Activated CD8-positive, alpha-beta T cell treated with anti-CD3 and anti-CD28 coated beads for 36 hours (primary cell): ENCODE measurements around the gene EPB41L4A. TPM values are rescaled to one million over a fixed set of nuclear protein-coding genes. Genes with fewer than 3 reads are reported as not detected.

Source experiments
- ATAC-seq: fragments of 200-7000 bp; cut with Tn5 transposase; one replicate; pipeline ENCODE4 v1.10.0; 2021; ENCODE audit warnings: mild to moderate bottlenecking, moderate library complexity
- CTCF ChIA-PET: fragments of 350-600 bp; sonication (Branson Sonifier 250); formaldehyde crosslinking; loops from one replicate; lab custom pipeline; 2021; ENCODE audit warnings: antibody characterized with exemption; lab: Charles Lee
- POLR2A ChIA-PET: fragments of 350-600 bp; sonication (Branson Sonifier 250); formaldehyde crosslinking; loops from one replicate; lab custom pipeline; 2021; ENCODE audit warnings: antibody characterized with exemption; lab: Charles Lee
- DNase-seq: peaks from one replicate; pipeline ENCODE4 v3.0.0-alpha.2; 2020
- H3K27ac Mint-ChIP-seq: one replicate; pipeline ENCODE4 v1.8.0; 2021; ENCODE audit warnings: mild to moderate bottlenecking, mixed read lengths
- H3K27me3 Mint-ChIP-seq: one replicate; pipeline ENCODE4 v1.8.0; 2021; ENCODE audit warnings: mixed read lengths
- H3K36me3 Mint-ChIP-seq: one replicate; pipeline ENCODE4 v1.8.0; 2021; ENCODE audit warnings: low read depth, mixed read lengths
- H3K4me1 Mint-ChIP-seq: one replicate; pipeline ENCODE4 v1.8.0; 2021; ENCODE audit warnings: low read depth, mixed read lengths
- H3K4me3 Mint-ChIP-seq: one replicate; pipeline ENCODE4 v1.8.0; 2021; ENCODE audit warnings: mild to moderate bottlenecking, moderate library complexity, mixed read lengths
- H3K9me3 Mint-ChIP-seq: one replicate; pipeline ENCODE4 v1.8.0; 2021; ENCODE audit warnings: mixed read lengths
- intact Hi-C: fragments of 100-400 bp; cut with micrococcal nuclease; formaldehyde crosslinking; loops from one replicate; pipeline ENCODE4 v1.10.0; 2022
- total RNA-seq, 2 experiments: library from RNA; stranded (reverse); gene quantifications; one replicate each; pipeline ENCODE4 v1.2.3, GENCODE V29; 2021
- TF ChIP-seq, protein P1 (sequence below): fragments of 200-600 bp; IDR thresholded peaks from one replicate; pipeline ENCODE4 v1.8.0; 2022; ENCODE audit warnings: antibody characterized with exemption, mild to moderate bottlenecking

EPB41L4A gene
- total RNA-seq, 2 experiments from 2014 or later: 0.25 TPM; not detected in 1

DNA sequence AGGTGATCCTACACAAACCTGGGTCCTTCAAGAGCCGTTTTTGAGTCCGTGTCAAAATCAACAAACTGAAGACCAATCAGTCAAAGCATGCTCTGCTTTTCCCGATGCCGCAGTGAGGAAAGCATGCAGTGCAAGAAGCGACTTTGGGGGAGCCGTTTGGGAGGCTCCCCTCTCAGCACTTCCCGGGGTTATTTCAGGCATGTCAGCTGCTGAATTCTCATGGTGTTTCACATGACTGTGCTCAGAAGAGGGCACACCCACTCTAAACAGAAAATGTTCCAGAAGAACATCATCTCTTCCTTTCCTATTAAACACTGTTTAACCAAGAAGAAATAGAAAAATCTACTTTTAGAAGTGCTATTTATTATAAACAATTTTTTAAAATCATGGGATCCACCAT lies 125.5 kb downstream of the EPB41L4A start:
- Mint-ChIP-seq H3K27ac (no peak overlapping the region), H3K4me1 (no peaks in the 10 kb centered on the region), H3K9me3 (peaks cover 9% of the 10 kb centered on the region), H3K27me3 (peaks cover 5% of the 10 kb centered on the region), H3K36me3 (no peaks in the 10 kb centered on the region), H3K4me3 (no peak overlapping the region)
- ChIA-PET CTCF (no interaction called here), POLR2A (no interaction called here)
- ATAC-seq: no peak
- intact Hi-C loops: no loop called here
- TF ChIP-seq, protein P1, sequence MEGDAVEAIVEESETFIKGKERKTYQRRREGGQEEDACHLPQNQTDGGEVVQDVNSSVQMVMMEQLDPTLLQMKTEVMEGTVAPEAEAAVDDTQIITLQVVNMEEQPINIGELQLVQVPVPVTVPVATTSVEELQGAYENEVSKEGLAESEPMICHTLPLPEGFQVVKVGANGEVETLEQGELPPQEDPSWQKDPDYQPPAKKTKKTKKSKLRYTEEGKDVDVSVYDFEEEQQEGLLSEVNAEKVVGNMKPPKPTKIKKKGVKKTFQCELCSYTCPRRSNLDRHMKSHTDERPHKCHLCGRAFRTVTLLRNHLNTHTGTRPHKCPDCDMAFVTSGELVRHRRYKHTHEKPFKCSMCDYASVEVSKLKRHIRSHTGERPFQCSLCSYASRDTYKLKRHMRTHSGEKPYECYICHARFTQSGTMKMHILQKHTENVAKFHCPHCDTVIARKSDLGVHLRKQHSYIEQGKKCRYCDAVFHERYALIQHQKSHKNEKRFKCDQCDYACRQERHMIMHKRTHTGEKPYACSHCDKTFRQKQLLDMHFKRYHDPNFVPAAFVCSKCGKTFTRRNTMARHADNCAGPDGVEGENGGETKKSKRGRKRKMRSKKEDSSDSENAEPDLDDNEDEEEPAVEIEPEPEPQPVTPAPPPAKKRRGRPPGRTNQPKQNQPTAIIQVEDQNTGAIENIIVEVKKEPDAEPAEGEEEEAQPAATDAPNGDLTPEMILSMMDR: no peak
- DNase-seq: no peak

DNA sequence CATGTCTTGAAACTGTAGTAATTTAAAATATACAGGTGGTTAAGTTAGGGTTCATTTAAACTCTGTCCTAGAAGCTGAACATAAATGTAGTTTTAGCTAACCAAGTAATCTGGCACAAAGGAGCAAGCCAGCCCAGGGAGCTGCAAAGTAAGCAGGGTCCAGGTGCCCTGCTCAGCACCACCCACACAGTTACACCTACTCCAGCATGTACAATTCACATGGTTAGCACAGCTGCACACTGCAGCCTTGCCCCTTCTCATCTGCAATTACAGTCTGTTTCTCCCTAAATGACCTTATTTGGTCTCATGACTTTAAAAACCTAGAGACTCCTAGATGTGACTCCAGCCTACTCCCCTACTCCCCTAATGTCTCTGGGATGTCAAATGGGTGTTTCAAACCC lies 128.4 kb downstream of the EPB41L4A start:
- H3K9me3 Mint-ChIP-seq: no peaks in the 10 kb centered on the region
- no peaks in the 10 kb centered on the region for H3K4me1 Mint-ChIP-seq
- H3K4me3 Mint-ChIP-seq: no peak overlapping the region
- ATAC-seq (no peak), DNase-seq (no peak)
- intact Hi-C loops: no loop called here
- TF ChIP-seq, protein P1: no peak
- H3K36me3 Mint-ChIP-seq: no peaks in the 10 kb centered on the region
- CTCF ChIA-PET: no interaction called here
- peaks cover 5% of the 10 kb centered on the region for H3K27me3 Mint-ChIP-seq
- POLR2A ChIA-PET: no interaction called here
- H3K27ac Mint-ChIP-seq: no peak overlapping the region

DNA sequence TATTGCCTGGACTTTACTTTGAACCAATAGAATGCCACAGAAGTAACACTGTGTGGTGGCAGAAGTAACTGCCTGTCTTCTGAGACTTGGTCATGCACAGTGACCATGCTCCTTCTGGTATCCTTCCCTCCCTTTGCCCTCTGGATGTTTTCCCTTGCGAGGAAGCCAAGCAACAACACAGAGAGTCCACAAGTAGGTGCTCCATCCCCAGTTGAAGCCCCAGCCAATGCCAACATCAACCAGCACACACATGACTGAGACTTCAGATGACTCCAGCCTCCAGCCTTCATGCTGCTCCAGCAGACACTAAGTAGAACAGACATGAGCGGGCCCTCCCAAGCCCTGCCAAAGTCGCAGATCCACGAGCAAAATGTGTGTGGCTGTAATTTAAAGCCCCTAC lies 129.6 kb downstream of the EPB41L4A start:
- H3K36me3 Mint-ChIP-seq: no peaks in the 10 kb centered on the region
- H3K27me3 Mint-ChIP-seq: peaks cover 5% of the 10 kb centered on the region
- H3K27ac Mint-ChIP-seq: no peak overlapping the region
- H3K4me1 Mint-ChIP-seq: no peaks in the 10 kb centered on the region
- ATAC-seq (no peak), DNase-seq (no peak)
- POLR2A ChIA-PET: no interaction called here
- TF ChIP-seq, protein P1: no peak
- intact Hi-C loops: no loop called here
- CTCF ChIA-PET: no interaction called here
- H3K9me3 Mint-ChIP-seq: no peaks in the 10 kb centered on the region
- H3K4me3 Mint-ChIP-seq: no peak overlapping the region

DNA sequence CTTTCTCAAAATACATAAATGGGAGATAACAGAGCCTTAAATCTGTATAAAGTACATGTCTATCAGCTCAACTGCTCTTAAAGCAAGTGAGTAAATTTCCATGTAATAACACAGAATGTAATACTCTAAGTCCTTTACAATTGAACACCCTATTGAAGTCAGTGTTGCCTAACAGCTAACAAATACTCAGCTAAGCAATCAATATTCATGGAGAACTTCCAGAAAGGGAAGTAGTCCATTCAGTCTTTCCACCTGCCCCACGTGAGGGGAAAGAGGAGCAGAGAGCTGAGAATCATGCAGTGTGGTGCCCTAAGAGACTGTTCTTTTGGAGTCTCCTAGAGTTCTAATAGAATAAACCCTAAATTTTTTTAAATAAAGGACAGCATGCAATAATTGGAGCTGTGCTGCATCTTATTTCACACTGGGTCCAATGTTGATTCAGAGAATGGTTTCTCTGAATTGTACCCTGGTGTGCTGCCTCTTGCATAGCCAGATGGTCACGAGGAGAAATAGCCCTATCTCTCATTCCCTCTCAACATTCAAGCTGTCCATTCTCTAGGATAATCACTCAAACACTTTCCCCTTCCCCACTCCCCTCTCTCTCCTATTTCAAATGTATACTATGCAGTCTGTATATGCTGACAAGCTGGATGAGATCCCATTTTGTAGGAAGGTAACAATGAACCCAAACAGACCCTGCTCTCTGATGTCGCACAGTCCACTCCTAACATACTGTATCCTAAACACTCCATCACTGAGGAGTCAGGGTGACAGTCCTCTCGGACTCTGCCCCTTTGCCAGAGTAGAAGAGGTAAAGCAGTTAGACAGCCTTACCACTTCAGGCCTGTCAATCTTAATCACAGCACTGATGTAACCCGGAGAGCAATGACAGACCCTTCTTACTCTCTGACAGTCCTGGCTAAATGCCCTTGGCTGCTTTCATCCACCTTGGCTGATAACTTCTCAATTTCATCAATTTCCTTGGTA lies 134.8 kb downstream of the EPB41L4A start:
- peaks cover 9% of the 10 kb centered on the region for H3K27me3 Mint-ChIP-seq
- no peak for DNase-seq

More for the DNA sequence above, 134.8 kb downstream of the EPB41L4A start:
- Mint-ChIP-seq H3K4me1 (no peaks in the 10 kb centered on the region), H3K27ac (no peak overlapping the region), H3K36me3 (no peaks in the 10 kb centered on the region), H3K4me3 (no peak overlapping the region), H3K9me3 (no peaks in the 10 kb centered on the region)
- intact Hi-C loops: no loop called here
- ATAC-seq: no peak
- CTCF ChIA-PET: no interaction called here
- POLR2A ChIA-PET: no interaction called here
- TF ChIP-seq, protein P1: no peak
